K562 treated with DMSO at 1 percent for 12 hours (cell line): ENCODE results near the gene USP43. TPM values are rescaled to one million over a fixed set of nuclear protein-coding genes. Genes with fewer than 3 reads are reported as not detected.

Experiments used
- total RNA-seq: library from RNA; unstranded; fragments of 300-600 nt; gene quantifications from 2 replicates; pipeline ENCODE4 v1.2.3, GENCODE V29; 2022; ENCODE audit not compliant: insufficient read depth

The USP43 gene, protein sequence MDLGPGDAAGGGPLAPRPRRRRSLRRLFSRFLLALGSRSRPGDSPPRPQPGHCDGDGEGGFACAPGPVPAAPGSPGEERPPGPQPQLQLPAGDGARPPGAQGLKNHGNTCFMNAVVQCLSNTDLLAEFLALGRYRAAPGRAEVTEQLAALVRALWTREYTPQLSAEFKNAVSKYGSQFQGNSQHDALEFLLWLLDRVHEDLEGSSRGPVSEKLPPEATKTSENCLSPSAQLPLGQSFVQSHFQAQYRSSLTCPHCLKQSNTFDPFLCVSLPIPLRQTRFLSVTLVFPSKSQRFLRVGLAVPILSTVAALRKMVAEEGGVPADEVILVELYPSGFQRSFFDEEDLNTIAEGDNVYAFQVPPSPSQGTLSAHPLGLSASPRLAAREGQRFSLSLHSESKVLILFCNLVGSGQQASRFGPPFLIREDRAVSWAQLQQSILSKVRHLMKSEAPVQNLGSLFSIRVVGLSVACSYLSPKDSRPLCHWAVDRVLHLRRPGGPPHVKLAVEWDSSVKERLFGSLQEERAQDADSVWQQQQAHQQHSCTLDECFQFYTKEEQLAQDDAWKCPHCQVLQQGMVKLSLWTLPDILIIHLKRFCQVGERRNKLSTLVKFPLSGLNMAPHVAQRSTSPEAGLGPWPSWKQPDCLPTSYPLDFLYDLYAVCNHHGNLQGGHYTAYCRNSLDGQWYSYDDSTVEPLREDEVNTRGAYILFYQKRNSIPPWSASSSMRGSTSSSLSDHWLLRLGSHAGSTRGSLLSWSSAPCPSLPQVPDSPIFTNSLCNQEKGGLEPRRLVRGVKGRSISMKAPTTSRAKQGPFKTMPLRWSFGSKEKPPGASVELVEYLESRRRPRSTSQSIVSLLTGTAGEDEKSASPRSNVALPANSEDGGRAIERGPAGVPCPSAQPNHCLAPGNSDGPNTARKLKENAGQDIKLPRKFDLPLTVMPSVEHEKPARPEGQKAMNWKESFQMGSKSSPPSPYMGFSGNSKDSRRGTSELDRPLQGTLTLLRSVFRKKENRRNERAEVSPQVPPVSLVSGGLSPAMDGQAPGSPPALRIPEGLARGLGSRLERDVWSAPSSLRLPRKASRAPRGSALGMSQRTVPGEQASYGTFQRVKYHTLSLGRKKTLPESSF
- 0.38 TPM in 1 of 2 replicates, not detected in the other for total RNA-seq

GRCh38 chr17:9644910-9645751 lies at the start of gene USP43:
Gene USP43 (plus strand): TSS chr17:9645517. CDS start chr17:9645633, 116 bp downstream.

Other genes with a start within 250 kb of the USP43 start
- 25.8 and 26.8 TPM in 2 replicates for gene STX8, start 69.7 kb upstream of the USP43 start, total RNA-seq
- not detected in 2 replicates for gene CFAP52, start 68.9 kb upstream of the USP43 start, total RNA-seq
- not detected in 2 replicates for gene DHRS7C, start 146.1 kb downstream of the USP43 start, total RNA-seq
- gene GSG1L2, start 176.6 kb downstream of the USP43 start, total RNA-seq = not detected in 2 replicates
- not detected in 2 replicates for gene GLP2R, start 180.4 kb downstream of the USP43 start, total RNA-seq